HG03108 (cell line): Measurements from ENCODE around the gene CDKN1C.
"Not testable (repeated sequence)": the region's sequence is repeated elsewhere in the genome, so short reads cannot be mapped to it uniquely, and the experiment has no call there.

Experiments used
- ATAC-seq: cut with Tn5 transposase; IDR thresholded peaks from one replicate; pipeline ENCODE4 v1.9.1; 2021; ENCODE audit warnings: moderate library complexity; ENCODE audit not compliant: unreplicated experiment

CDKN1C gene

GRCh38 chr11:2909133-2909902 lies 23.7 kb upstream of the CDKN1C start:
- ATAC-seq, result no peak

DNA sequence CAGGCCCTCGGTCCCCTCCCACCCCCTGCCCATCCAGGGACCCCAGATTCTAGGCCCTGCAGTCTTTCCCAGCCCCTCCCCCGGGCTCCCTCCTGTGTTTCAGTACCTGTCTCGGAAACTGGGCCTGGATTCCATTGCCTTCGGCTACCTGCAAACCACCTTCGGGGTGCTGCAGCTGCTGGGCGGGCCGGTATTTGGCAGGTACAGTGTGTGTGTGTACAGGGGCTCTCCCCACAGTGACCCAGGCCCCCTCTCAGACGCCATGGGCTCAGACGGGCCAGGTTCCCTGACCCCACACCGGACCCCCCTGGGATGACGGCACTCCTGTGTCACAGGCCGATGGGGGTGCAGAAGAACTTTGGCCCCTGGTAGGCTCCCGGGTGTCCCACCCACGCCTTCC lies 22.6 kb upstream of the CDKN1C start:
- no peak for ATAC-seq

- not testable (repeated sequence) for ATAC-seq
Measured at GRCh38 chr11:2905299-2905698, 19.7 kb upstream of the CDKN1C start.

DNA sequence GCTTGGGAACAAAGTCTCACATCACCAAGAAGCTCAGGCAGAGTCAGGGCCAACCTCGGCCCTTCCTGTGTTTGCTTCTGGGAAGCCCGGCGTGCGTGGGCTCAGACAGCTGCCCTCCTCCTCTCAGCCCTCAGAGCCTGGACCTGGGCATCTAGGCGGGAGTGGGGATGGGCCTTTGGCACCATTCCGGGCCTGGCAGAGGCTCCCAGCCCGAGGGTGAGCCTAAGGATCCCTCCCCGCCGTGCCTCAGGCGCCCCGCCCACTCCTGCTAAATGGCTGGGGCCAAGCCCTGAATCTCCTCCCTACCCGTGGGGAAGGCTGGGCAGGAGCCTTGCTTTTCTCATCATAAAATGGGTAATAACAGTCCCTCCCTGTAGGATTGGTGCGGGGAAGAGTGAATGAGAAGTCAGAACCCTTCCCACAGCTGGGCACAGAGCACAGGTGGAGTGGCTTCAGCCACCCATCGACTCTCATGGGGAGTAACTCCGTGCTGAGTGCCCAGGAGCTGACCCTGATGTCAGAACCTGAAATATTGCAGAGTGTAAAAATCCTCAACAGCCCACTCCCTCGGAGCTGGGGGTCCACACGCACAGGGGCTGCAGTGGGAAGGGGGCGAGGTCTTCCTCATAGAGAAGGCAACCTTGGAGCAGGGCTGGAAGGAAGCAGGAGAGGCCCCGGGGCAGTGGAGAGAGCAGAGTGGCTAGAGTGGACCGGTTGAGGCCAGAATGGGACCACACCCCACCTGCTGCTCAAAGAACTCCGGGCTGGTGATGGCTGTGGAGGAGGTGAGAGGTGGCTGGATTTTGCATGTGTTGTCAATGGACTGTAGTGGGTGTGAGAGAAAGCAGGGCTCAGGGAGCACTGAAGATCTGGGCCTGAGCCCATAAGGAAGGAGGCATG lies 18.8 kb upstream of the CDKN1C start:
- no peak for ATAC-seq

DNA sequence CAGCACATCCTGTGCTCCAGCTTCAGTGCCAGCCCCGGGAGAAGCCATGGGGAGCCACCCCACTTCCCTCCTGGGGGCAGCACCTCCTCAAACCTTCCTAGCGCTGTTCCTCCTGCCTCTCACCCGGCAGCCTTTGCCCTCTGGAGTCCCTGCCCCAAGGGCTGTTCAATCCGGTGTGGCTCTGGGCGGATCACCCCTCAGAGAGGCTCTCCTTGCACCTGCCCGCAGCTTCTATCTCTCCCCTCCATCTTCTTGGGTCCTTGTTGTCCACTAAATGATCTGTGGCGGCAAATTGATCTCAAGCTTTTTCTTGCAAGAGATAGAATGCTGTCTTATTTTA lies 18.1 kb upstream of the CDKN1C start:
- no peak for ATAC-seq

DNA sequence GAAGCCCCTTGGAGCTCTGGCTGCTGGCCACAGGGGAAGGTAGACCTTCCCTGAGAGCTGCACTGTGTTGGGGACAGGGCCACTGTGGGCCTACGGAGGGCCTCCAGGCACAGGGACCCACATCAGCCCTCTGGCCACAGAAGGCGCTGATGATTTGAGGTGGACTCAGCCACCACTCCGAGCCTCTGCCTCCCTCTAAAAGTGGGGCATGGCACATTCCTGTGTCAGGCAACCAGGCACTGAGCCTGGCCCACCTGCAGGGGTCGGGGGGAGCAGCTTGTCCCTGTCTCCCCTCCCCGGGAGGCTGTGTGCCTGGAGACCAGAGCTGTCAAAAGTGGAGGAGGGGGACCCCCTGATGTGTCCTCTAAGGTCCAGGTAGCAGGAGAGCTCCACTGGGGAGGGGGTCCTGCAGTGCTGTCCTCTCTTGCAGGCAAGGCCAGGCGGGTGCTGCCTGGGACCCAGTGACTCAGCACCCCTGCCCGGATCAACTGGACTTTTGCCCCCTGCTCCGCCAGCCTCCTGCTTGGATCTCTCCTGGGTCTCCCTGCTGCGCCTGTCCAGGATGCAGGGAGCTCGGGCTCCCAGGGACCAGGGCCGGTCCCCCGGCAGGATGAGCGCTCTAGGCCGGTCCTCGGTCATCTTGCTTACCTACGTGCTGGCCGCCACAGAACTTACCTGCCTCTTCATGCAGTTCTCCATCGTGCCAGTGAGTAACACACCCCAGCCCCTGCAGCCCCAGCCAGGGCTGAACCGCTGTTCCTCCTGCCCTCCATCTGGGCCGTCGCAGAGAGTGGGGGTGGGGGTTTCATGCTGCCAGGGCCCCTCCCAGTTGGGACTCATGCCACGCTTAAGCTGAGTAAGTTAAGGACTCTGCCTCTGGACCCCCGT lies 17.5 kb upstream of the CDKN1C start:
- no peak for ATAC-seq

- peak; percentile 95 for ATAC-seq
Measured at GRCh38 chr11:2901854-2902783, 16.5 kb upstream of the CDKN1C start.

DNA sequence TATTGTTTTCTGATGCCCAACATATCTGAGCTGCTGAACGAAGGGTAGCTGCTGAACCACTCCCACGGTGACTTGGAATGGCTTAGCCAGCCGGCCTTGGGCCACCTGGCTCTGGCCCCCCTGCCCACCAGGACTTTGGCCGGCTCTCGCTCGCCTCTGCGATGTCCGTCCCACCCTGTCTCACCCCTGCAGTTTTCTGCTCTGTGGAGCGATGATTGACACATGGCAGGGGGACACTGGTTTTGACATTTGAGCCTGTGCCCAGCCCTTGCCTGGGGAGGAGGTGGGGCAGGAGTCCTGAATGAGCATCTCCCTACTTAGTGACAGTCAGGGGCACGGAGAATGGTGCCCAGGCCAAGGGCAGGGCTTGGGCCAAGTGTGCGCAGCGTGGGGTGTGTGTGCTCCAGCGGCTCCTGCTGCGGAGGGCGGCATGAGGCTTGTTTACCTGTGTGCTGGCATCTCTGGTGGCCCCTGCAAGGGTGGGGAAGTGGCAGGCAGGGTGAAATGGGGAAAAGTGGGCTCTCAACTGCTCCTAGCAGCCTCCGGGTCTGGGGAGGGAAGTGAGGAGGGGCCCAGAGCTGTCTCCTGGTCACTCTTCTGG lies 15.7 kb upstream of the CDKN1C start:
- ATAC-seq, result no peak

DNA sequence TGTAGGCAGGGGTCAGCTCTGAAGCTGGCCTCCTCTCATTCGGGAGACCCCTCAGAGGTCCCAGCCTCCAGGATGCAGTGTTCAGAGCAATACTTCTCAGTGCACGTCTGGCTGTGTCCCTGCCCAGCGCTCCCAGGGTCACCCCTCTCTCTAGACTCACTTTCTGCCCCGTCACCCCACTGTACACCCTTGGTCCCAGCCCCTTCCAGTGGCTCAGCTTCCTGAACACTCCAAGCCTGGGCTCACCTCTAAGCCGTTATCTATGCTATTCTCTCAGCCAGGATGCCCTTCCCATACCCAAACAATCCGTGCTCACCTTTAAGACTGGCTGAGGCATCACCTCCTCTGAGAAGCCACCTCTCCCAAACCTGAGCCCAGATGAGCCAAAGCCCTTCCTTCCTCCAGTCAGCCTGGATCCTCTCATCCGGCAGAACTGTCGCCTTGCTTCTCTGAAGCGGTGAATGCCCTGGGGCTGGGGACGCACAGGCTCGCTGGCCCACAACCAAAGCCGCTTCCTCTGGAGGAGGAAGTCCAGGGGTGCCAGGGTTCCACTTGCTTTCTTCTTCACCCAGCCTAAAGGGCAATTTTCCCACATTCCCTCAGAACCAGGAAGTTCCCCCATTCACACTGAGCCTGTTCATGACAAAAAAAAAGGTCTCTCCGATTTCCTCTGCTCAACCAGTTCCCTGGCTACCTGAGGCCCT lies 13.7 kb upstream of the CDKN1C start:
- ATAC-seq, result no peak

GRCh38 chr11:2898366-2899079 lies 12.9 kb upstream of the CDKN1C start:
- ATAC-seq, result no peak

- ATAC-seq, result no peak
Measured at GRCh38 chr11:2897048-2897447, 11.5 kb upstream of the CDKN1C start.

- no peak for ATAC-seq
Measured at GRCh38 chr11:2896047-2896446, 10.5 kb upstream of the CDKN1C start.

DNA sequence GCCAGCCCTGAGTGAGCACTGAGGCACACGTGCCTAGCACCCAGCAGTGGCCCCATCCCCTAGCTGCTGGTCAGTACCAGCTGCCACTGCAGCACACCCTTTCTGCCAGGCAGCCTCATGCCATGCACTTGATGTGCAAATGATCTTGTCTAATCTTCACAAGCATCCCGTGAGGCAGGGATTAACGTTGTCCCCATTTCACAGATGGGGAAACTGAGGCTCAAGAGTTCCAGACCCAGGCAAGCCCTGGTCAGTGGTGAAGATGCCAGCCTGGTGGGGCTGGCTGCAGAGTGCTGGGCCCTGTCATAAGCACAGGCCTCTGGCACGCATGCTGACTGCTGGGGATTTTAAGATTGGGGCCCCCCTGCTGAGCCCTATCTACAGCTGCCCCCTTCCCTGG lies 8.4 kb upstream of the CDKN1C start:
- ATAC-seq, result no peak

DNA sequence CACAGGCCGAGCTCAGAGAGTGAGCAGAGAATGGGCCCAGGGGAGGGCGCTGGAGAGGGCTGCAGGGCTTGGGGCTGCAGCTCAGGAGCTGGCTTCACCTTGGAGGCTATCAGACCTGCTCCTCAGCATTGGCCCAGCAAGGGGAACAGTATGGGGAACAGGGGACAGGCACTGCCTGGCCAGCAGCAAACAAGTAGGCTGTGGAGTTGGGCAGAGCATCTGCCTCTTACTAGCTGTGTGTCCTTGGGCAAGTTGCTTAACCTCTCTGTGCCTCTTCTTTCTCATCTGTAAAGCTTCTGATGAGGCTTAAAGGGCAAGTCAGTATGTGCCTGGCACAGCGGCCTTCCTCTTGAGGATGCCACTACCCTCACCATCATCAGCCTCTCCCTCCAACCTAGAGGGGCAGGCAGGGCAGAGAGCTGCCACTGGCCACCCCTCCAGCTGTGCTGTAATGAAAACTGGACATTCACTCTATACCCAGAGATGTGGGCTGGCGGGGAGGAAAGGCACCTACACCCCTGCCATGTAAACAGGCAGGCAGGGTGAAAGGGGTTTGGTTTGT lies 7.5 kb upstream of the CDKN1C start:
- ATAC-seq, result no peak

GRCh38 chr11:2892215-2892966 lies 6.8 kb upstream of the CDKN1C start:
- no peak for ATAC-seq

- ATAC-seq, result no peak
Measured at GRCh38 chr11:2891326-2892214, 6.0 kb upstream of the CDKN1C start.
